Esophagus muscularis mucosa (tissue), 4 donors: ENCODE results near the gene ESYT2.

Source experiments
- EP300 ChIP-seq: sonication (generic); formaldehyde crosslinking; IDR thresholded peaks from one replicate; pipeline ENCODE4 v1.6.1; 2017; ENCODE audit warnings: antibody characterized with exemption
- POLR2A ChIP-seq: fragments of 450-650 bp; IDR thresholded peaks from one replicate; pipeline ENCODE4 v1.6.1; 2017; ENCODE audit warnings: antibody characterized with exemption, moderate library complexity, mild to moderate bottlenecking, low read depth
- POLR2AphosphoS5 ChIP-seq, 2 donors: sonication (generic); formaldehyde crosslinking; IDR thresholded peaks; one replicate each; pipeline ENCODE4 v1.6.1; 2017; ENCODE audit warnings: antibody characterized with exemption in 2 of 2
- TF ChIP-seq, protein P1 (sequence below), 3 experiments: fragments of 200-600 bp in 2 of 3; fragments of 450-650 bp in 1 of 3; sonication (generic) in 2 of 3; IDR thresholded peaks; one replicate each; pipeline ENCODE4 v1.5.1; 2017 to 2019; ENCODE audit warnings: antibody characterized with exemption in 3 of 3, mild to moderate bottlenecking in 2 of 3, moderate library complexity in 1 of 3

DNA sequence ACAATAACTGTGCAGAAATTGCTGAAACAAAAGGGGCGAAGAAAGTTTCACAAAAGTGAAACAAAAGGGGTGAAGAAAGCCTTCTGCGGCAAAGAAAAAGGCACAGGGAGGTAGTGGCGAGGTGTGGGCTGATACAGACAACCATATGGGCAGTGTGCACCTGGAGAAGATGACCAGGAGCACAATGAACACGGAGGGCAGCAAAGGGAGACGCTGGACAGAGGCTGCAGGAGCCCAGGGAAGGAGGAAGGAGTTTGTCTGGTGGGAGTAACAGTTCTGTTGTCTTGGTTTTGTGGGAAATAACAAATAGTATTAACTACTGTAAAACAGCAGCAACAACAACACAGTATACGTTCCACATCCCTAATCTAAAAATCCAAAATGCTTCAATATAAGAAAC lies 42.4 kb downstream of the ESYT2 start:
- TF ChIP-seq, protein P1, sequence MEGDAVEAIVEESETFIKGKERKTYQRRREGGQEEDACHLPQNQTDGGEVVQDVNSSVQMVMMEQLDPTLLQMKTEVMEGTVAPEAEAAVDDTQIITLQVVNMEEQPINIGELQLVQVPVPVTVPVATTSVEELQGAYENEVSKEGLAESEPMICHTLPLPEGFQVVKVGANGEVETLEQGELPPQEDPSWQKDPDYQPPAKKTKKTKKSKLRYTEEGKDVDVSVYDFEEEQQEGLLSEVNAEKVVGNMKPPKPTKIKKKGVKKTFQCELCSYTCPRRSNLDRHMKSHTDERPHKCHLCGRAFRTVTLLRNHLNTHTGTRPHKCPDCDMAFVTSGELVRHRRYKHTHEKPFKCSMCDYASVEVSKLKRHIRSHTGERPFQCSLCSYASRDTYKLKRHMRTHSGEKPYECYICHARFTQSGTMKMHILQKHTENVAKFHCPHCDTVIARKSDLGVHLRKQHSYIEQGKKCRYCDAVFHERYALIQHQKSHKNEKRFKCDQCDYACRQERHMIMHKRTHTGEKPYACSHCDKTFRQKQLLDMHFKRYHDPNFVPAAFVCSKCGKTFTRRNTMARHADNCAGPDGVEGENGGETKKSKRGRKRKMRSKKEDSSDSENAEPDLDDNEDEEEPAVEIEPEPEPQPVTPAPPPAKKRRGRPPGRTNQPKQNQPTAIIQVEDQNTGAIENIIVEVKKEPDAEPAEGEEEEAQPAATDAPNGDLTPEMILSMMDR (IDR thresholded peaks at IDR 0.05): no peak
- TF ChIP-seq POLR2AphosphoS5 (IDR thresholded peaks at IDR 0.05) (no peak), POLR2A (no peak), EP300 (no peak)
